Measurements from ENCODE around the gene NAV1.

Gene NAV1

DNA sequence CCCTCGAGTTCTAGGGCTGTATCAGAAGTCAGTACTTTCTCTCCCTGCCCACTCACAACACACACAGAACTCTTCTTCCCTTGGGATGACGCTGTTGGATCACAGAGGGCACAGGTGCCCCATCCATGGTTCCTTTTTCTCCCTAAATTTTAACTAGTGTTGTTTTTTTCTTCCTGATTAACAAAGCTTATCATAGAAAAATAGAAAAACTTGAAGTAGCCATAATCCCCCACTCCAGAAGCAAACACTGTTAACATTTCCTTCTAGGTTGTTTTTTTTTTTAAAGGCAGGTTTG lies 27.5 kb downstream of the NAV1 start:
- TF ChIP-seq, protein P1, sequence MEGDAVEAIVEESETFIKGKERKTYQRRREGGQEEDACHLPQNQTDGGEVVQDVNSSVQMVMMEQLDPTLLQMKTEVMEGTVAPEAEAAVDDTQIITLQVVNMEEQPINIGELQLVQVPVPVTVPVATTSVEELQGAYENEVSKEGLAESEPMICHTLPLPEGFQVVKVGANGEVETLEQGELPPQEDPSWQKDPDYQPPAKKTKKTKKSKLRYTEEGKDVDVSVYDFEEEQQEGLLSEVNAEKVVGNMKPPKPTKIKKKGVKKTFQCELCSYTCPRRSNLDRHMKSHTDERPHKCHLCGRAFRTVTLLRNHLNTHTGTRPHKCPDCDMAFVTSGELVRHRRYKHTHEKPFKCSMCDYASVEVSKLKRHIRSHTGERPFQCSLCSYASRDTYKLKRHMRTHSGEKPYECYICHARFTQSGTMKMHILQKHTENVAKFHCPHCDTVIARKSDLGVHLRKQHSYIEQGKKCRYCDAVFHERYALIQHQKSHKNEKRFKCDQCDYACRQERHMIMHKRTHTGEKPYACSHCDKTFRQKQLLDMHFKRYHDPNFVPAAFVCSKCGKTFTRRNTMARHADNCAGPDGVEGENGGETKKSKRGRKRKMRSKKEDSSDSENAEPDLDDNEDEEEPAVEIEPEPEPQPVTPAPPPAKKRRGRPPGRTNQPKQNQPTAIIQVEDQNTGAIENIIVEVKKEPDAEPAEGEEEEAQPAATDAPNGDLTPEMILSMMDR (IDR thresholded peaks at IDR 0.05; ENCODE audit: insufficient read depth, missing control alignments), result no peak
- DNase-seq (ENCODE audit: insufficient read length, low spot score) (no peak), FAIRE-seq (no peak)

DNA sequence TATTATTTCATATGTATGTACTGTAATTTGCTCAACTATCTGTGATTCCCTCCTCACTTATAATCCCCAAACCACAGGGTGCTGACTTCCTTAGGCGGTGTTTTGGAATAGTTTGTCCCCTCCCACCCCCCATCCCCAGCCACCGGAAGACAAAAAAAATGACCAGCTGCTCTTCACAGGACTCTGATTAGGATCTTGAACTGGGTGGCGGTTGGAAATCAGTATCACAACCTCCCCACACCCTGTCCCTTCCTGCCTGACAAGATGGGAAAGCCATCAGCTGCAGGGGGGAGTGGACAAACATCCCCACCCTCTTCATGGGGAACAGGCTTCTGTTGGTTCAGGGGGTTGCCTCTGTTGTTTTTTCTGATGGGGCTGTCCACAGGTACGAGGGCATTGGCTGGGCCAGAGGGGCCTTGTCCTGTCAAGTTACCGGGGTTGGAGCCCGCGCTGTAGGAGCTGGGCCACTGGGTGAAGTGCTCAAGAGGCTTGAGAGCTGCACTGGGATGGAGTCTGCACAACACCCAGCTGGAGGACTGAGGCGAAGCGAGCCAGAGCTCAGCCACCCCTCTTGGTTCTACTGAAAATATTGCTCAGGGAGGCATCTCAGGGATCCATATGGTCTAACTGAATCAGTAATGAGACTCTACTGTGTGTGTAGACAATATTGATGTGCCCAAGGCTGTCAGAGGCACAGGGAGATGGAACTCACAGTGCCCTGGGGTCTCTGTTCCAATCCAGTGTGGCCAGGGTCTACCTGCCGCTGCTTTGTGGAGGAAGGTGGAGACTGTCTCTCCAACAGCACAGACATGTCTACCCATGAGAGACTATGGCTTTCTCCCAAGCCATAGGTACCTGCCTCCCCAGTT lies 28.2 kb downstream of the NAV1 start:
- no peak for FAIRE-seq
- TF ChIP-seq, protein P1 (IDR thresholded peaks at IDR 0.05; ENCODE audit: insufficient read depth, missing control alignments), result no peak
- DNase-seq (ENCODE audit: insufficient read length, low spot score), result no peak

DNA sequence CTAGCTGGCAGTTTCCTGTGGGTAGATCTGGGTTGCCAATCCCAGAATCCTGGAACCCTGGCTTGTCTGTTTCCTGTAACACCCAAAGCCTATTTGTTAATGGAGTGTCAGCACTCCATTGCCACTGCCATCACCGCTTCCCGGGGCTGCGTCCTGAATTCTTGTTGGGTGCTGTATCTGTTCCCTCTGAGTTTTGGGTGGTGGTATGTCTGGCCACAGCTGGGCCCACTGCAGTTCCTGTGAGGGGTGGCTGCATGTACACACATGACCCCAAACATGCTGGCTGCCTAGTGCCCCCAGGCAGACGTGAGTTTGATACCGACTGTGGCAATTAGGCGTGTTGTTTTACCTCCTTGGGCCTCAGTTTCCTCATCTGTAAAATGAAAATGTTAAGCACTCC lies 29.3 kb downstream of the NAV1 start:
- TF ChIP-seq, protein P1 (IDR thresholded peaks at IDR 0.05; ENCODE audit: insufficient read depth, missing control alignments), result no peak
- DNase-seq (ENCODE audit: insufficient read length, low spot score) (no peak), FAIRE-seq (no peak)

DNA sequence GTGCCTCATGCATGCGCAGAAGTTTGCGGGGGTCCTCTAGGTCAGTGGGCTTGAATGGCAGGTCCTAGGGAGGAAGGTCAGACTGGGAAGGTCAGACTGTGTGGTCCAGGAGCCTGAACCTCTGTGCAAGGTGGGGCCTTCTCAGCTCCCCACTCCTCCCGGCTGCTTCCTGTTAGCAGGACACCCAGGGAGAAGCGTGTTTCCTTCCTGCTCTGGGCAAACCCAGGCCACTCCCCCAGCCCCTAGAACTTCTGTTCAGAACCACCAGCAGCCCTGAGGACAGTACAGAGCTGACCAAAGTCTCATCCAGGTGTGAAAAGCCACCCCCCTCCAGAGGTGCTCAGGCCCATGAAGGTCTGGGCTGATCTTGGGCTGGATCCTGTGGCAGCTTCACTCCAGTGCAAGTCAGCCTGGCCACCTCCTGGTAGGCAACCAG lies 29.9 kb downstream of the NAV1 start:
- DNase-seq (ENCODE audit: insufficient read length, low spot score) (no peak), FAIRE-seq (no peak)
- TF ChIP-seq, protein P1 (IDR thresholded peaks at IDR 0.05; ENCODE audit: insufficient read depth, missing control alignments), result no peak

DNA sequence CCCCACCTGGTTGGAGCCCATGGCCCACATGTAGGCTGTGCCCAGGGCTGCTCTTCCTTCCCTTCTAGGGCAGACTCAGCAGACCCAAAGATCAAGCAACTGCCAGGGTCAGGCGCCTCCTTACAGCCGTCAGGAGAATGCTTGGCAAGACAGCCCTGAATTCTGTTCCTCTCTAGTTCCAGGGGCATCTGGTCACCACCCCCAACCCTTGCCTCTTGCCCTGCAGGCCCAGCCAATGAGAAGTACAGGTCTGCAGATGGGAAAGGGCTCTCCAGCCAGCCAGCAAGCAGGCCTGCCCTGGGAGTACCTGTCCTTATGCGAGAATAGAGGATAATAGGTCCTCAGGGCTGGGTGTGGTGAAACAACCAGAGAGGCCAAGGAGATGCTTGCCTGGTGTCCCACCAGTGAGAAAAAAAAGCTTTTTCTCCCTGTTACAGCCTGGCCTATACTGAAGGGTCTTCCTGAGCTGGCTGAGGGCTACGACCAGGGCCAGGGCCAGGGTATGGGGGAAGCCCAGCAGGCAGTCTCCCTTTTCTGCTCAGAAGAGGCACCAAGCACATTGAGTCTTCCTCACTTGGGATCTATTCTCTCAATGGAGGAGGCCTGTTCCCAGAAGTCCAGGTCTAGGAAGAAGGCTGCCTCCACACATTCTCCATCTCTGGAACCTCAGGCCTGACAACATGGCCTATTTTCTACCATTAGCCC lies 31.4 kb downstream of the NAV1 start:
- FAIRE-seq (no peak), DNase-seq (ENCODE audit: insufficient read length, low spot score) (no peak)
- TF ChIP-seq, protein P1 (IDR thresholded peaks at IDR 0.05; ENCODE audit: insufficient read depth, missing control alignments), result no peak

DNA sequence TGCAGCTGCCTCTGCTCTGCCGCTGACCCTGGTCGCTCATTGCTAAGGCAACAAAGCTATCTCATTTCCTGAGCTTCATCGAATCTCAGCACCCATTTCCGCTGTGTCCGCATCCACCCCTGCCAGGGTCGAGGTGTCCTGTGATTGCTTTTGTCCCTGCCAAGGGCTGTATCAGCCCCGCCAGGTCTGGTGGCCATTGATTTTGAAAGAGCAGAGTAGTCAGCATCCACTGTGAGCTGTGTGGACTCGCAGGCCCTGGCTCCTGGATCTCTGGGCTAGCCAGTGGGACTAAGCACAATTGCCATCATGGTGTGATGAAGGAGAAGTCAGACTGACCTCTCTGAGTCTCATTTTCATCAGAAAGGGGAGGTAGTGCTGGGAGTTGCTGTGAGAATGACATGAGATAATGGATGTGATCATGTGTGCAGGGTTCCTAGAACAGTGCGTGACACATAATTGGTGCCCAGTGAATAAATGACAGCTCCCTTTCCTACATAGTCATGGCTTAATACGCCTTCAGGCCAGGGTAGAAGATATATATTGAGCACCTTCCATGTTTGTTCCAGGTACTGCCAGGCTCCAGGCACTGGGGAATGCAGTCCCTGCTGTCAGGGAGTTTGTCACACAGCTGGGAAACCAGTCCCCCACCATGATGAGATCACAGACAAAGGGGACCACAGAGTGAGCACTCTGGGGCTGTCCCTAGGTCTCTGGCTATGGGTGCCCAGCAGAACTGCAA lies 32.1 kb downstream of the NAV1 start:
- no peak for FAIRE-seq
- TF ChIP-seq, protein P1 (IDR thresholded peaks at IDR 0.05; ENCODE audit: insufficient read depth, missing control alignments), result no peak
- DNase-seq (ENCODE audit: insufficient read length, low spot score), result no peak
